ENCODE data around the gene NSUN7.
A peak's percentile ranks its signal among the peaks of the same experiment; 100 is the strongest.
"Not testable (repeated sequence)": the region's sequence is repeated elsewhere in the genome, so short reads cannot be mapped to it uniquely, and the experiment has no call there.

The NSUN7 gene

GRCh38 chr4:40749717-40750460, at the start of gene NSUN7:
Gene NSUN7, plus strand, starts transcription at chr4:40749955. Its CDS starts 739 bp downstream, at chr4:40750694.
- H3K27ac ChIP-seq, result peak within 1 kb of the TSS; percentile 56; the same call in 1 of the 2 replicates

GRCh38 chr4:40702137-40702799, 47.5 kb upstream of the NSUN7 start:
- no peak for TF ChIP-seq CTCF (conservative IDR thresholded peaks at IDR 0.05)
- H3K27ac ChIP-seq, result peak overlapping the region; percentile 78

More at GRCh38 chr4:40749717-40750460, at the start of gene NSUN7:
- TF ChIP-seq CTCF (conservative IDR thresholded peaks at IDR 0.05), result no peak

GRCh38 chr4:40702800-40703151, 47.0 kb upstream of the NSUN7 start:
- peak overlapping the region; percentile 78 for H3K27ac ChIP-seq
- TF ChIP-seq CTCF (conservative IDR thresholded peaks at IDR 0.05), result no peak

- no peak for TF ChIP-seq CTCF (conservative IDR thresholded peaks at IDR 0.05)
- peak overlapping the region; percentile 78 for H3K27ac ChIP-seq
These were observed 45.7 kb upstream of the NSUN7 start for GRCh38 chr4:40704073-40704472.

- H3K27ac ChIP-seq, result no peak overlapping the region
- TF ChIP-seq CTCF (conservative IDR thresholded peaks at IDR 0.05), result no peak
These were observed 39.1 kb upstream of the NSUN7 start for GRCh38 chr4:40710484-40711254.

GRCh38 chr4:40713001-40713400, 36.8 kb upstream of the NSUN7 start:
- H3K27ac ChIP-seq, result not testable (repeated sequence)

- no peak for TF ChIP-seq CTCF (conservative IDR thresholded peaks at IDR 0.05)
- no peak overlapping the region for H3K27ac ChIP-seq
These were observed 36.0 kb upstream of the NSUN7 start for GRCh38 chr4:40713798-40714197.

Data from VCaP (cell line).